NB4 (cell line): ENCODE data around the gene OR4D2.

Source experiments
- DNase-seq: peaks from one replicate; pipeline ENCODE4 v3.0.0; 2010; ENCODE audit warnings: low read depth
- H3K4me3 ChIP-seq: one replicate; pipeline ENCODE4 v1.5.1; 2011; ENCODE audit warnings: mild to moderate bottlenecking, low read depth, low read length, moderate library complexity
- MYC ChIP-seq: IDR thresholded peaks from 2 replicates; pipeline ENCODE4 v1.6.1; 2011; ENCODE audit warnings: low read depth, low read length
- POLR2A ChIP-seq: IDR thresholded peaks from 2 replicates; pipeline ENCODE4 v1.6.1; 2011; ENCODE audit warnings: mild to moderate bottlenecking; ENCODE audit not compliant: insufficient read length; ENCODE audit errors: extremely low read depth
- TF ChIP-seq, protein P1 (sequence below): IDR thresholded peaks from one replicate; pipeline ENCODE4 v1.5.1; 2012; ENCODE audit warnings: low read depth, low read length
- TF ChIP-seq, protein P2 (sequence below): IDR thresholded peaks from 2 replicates; pipeline ENCODE4 v1.6.1; 2011; ENCODE audit warnings: low read depth, low read length

Gene OR4D2

DNA sequence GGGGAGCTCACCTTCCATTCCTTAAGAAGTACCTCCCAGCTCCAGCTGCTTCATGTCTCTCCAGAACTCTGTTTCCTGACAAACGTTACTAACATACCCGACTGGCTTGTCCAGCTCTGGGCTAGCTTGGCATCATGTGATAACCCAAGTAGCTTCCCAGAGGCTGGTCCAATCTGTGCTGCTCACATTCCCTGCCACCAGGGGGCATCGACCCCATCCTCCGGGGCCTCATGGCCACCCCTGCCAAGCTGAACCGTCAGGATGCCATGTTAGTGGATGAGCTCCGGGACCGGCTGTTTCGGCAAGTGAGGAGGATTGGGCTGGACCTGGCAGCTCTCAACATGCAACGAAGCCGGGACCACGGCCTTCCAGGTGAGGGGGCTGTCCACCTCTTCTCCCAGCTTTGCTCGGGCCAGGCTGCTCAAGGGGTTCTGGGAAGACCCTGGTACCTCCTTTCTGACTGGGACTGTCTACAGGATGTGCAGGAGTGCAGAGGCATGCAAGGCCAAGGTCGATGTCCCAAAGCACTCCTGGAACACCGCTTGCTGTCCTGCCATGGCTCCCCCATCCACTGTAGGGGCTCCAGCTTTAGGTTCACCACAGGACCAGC is 33.3 kb downstream of the OR4D2 start:
- no peak for TF ChIP-seq POLR2A
- TF ChIP-seq MYC, result peak; percentile 46; the same call in 1 of the 2 replicates
- TF ChIP-seq, protein P1, sequence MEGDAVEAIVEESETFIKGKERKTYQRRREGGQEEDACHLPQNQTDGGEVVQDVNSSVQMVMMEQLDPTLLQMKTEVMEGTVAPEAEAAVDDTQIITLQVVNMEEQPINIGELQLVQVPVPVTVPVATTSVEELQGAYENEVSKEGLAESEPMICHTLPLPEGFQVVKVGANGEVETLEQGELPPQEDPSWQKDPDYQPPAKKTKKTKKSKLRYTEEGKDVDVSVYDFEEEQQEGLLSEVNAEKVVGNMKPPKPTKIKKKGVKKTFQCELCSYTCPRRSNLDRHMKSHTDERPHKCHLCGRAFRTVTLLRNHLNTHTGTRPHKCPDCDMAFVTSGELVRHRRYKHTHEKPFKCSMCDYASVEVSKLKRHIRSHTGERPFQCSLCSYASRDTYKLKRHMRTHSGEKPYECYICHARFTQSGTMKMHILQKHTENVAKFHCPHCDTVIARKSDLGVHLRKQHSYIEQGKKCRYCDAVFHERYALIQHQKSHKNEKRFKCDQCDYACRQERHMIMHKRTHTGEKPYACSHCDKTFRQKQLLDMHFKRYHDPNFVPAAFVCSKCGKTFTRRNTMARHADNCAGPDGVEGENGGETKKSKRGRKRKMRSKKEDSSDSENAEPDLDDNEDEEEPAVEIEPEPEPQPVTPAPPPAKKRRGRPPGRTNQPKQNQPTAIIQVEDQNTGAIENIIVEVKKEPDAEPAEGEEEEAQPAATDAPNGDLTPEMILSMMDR, result peak; percentile 71
- TF ChIP-seq, protein P2, sequence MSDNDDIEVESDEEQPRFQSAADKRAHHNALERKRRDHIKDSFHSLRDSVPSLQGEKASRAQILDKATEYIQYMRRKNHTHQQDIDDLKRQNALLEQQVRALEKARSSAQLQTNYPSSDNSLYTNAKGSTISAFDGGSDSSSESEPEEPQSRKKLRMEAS, result peak; percentile 49
- no peak overlapping the region for H3K4me3 ChIP-seq
- peak; percentile 66 for DNase-seq

DNA sequence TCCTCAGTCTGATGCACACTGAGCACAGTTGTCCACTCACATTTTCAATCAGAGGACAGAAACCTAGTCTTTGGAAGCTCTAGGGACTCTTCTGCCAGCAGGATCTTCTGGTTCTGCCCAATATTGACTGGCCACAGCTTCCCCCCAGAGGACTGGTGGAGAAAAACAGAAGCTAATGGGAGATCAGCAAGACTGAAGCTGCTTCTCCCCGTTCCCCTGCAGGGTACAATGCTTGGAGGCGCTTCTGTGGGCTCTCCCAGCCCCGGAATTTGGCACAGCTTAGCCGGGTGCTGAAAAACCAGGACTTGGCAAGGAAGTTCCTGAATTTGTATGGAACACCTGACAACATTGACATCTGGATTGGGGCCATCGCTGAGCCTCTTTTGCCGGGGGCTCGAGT is 36.1 kb downstream of the OR4D2 start:
- no peak for DNase-seq
- H3K4me3 ChIP-seq, result no peak overlapping the region
- TF ChIP-seq, protein P1, result no peak
- no peak for TF ChIP-seq MYC
- no peak for TF ChIP-seq POLR2A
- TF ChIP-seq, protein P2, result no peak

DNA sequence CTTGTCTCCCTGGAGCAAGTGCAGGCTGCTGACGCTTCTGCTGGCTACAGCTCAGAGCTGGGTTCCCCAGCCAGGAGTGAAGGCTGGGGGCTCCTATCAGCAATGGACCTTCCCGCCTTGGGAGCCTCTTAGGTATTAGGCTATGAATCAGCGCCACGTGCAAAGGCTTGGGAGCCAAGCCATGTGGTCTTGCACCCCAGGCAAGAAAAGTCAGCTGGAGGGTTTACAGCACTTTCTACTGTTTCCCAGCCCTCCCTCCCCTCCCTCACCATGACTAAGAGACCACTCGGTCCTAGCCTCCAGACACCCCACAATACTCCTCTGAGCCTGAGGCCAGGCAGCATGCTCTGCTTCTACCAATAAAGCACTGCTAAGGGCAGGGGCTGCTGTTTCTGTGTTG is 38.0 kb downstream of the OR4D2 start:
- no peak for DNase-seq
- TF ChIP-seq, protein P1, result no peak
- no peak for TF ChIP-seq POLR2A
- TF ChIP-seq, protein P2, result no peak
- no peak for TF ChIP-seq MYC
- H3K4me3 ChIP-seq, result no peak overlapping the region

DNA sequence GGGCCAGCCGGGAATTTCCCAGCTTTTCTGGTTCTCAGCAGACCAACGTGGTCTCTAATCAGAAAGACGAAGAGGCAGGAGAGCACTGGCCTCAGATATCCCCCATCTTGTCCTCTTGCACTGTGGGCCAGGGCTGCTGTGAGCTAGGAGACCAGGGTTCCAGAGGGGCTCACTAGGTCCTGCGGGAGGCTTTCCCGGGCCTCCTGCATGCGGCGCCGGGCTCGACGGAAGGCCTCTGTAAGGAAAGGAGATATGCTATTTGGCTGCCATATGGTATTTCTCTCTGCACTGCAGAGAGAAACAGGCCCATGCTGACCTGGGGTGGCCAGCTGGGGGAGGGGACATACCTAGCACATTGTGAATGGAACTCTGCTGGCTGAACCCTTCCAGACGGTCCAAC is 39.2 kb downstream of the OR4D2 start:
- TF ChIP-seq, protein P2, result no peak
- TF ChIP-seq POLR2A (no peak), MYC (no peak)
- TF ChIP-seq, protein P1, result no peak
- DNase-seq, result no peak
- no peak overlapping the region for H3K4me3 ChIP-seq

DNA sequence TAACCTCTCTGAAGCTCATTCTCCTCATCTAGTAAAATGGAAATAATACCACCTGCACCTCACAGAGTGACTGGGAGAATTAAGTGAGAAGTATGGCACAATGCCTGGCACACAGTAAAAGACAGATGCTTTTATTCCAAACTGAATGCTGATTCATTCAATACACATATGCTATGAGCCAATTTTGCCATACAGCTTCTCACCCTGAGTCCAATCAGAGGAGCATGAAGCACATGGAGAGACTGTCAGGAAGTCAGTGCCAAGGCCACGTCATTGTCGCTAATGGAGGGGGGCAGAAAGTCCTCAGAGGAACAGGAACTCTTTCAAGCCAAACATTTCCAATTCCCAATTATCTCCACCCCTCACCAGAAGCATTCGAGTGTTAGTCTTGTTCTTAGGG is 40.7 kb downstream of the OR4D2 start:
- no peak overlapping the region for H3K4me3 ChIP-seq
- TF ChIP-seq, protein P1, result no peak
- TF ChIP-seq, protein P2, result no peak
- TF ChIP-seq MYC (no peak), POLR2A (no peak)
- DNase-seq, result no peak
